ENCODE results near the gene CFAP410.

GRCh38 chr21:44356160-44356559, 17.0 kb upstream of the CFAP410 start:
- TF ChIP-seq POLR2A (IDR thresholded peaks at IDR 0.05; ENCODE audit: low read depth, low read length) (no peak), TAF1 (IDR thresholded peaks at IDR 0.05; ENCODE audit: borderline replicate concordance, low read depth, low read length) (no peak)
